Loucy (cell line): Measurements from ENCODE around the gene CLEC4C.
A peak's percentile ranks its signal among the peaks of the same experiment; 100 is the strongest.
"Not testable (repeated sequence)": the region's sequence is repeated elsewhere in the genome, so short reads cannot be mapped to it uniquely, and the experiment has no call there.

Source experiments
- H2AFZ ChIP-seq: fragments of 200-600 bp; sonication (generic); 2 replicates; pipeline ENCODE4 v1.6.0; 2016; ENCODE audit warnings: antibody characterized with exemption, mild to moderate bottlenecking, low read length, moderate library complexity
- H3F3A ChIP-seq: fragments of 200-600 bp; 2 replicates; pipeline ENCODE4 v1.6.0; 2016; ENCODE audit warnings: antibody characterized with exemption, low read depth, mild to moderate bottlenecking
- H3K27me3 ChIP-seq: fragments of 200-600 bp; sonication (generic); 2 replicates; pipeline ENCODE4 v1.6.1; 2014; ENCODE audit warnings: low read length, mild to moderate bottlenecking; ENCODE audit not compliant: insufficient read depth, poor library complexity, severe bottlenecking
- H3K36me3 ChIP-seq: fragments of 200-600 bp; sonication (generic); 2 replicates; pipeline ENCODE4 v1.6.1; 2016; ENCODE audit warnings: low read length; ENCODE audit not compliant: insufficient read depth
- H3K4me1 ChIP-seq: fragments of 200-600 bp; sonication (generic); 2 replicates; pipeline ENCODE4 v1.5.1; 2014; ENCODE audit warnings: low read length, mild to moderate bottlenecking; ENCODE audit not compliant: insufficient read depth, poor library complexity, severe bottlenecking
- H3K4me2 ChIP-seq: fragments of 200-600 bp; sonication (generic); 2 replicates; pipeline ENCODE4 v1.6.0; 2014; ENCODE audit warnings: antibody characterized with exemption, low read length, low read depth, mild to moderate bottlenecking; ENCODE audit not compliant: poor library complexity, severe bottlenecking
- H3K4me3 ChIP-seq: fragments of 200-600 bp; sonication (generic); 2 replicates; pipeline ENCODE4 v1.5.1; 2014; ENCODE audit warnings: low read length, mild to moderate bottlenecking, mixed read lengths; ENCODE audit not compliant: poor library complexity, severe bottlenecking
- H3K79me2 ChIP-seq: fragments of 200-600 bp; sonication (generic); 2 replicates; pipeline ENCODE4 v1.6.1; 2014; ENCODE audit warnings: low read length; ENCODE audit not compliant: insufficient read depth
- H3K9ac ChIP-seq: fragments of 200-600 bp; sonication (generic); 2 replicates; pipeline ENCODE4 v1.6.0; 2014; ENCODE audit warnings: mild to moderate bottlenecking, low read depth, low read length, moderate library complexity; ENCODE audit not compliant: poor library complexity, severe bottlenecking
- H3K9me2 ChIP-seq: fragments of 200-600 bp; sonication (generic); replicated peaks from 2 replicates; pipeline ENCODE4 v1.6.1; 2016; ENCODE audit warnings: low read depth, low read length, mixed read lengths
- H3K9me3 ChIP-seq: fragments of 200-600 bp; sonication (generic); 2 replicates; pipeline ENCODE4 v1.6.1; 2014; ENCODE audit warnings: mild to moderate bottlenecking, antibody characterized with exemption, low read length, low read depth; ENCODE audit not compliant: insufficient read depth
- H4K20me1 ChIP-seq: fragments of 200-600 bp; sonication (generic); 2 replicates; pipeline ENCODE4 v1.6.0; 2014; ENCODE audit warnings: antibody characterized with exemption, low read length, mild to moderate bottlenecking; ENCODE audit not compliant: insufficient read depth, poor library complexity, severe bottlenecking
- CTCF ChIP-seq: fragments of 200-600 bp; sonication (generic); conservative IDR thresholded peaks from 2 replicates; pipeline ENCODE4 v1.5.1; 2014; ENCODE audit warnings: mild to moderate bottlenecking, antibody characterized with exemption, low read length
- EZH2phosphoT487 ChIP-seq: fragments of 200-600 bp; IDR thresholded peaks from 2 replicates; pipeline ENCODE4 v1.6.1; 2018; ENCODE audit warnings: antibody characterized with exemption, mild to moderate bottlenecking, moderate library complexity, borderline replicate concordance

Gene CLEC4C

GRCh38 chr12:7787574-7788293 is 40.6 kb upstream of the CLEC4C start:
- Histone ChIP-seq H3K9ac (no peak overlapping the region), H3K9me2 (no peaks in the 10 kb centered on the region)

GRCh38 chr12:7784701-7785100 is 37.5 kb upstream of the CLEC4C start:
- no peak overlapping the region for H3K9ac ChIP-seq
- H3K79me2 ChIP-seq: no peaks in the 10 kb centered on the region
- H4K20me1 ChIP-seq: no peaks in the 10 kb centered on the region
- H3K9me2 ChIP-seq: no peaks in the 10 kb centered on the region
- TF ChIP-seq EZH2phosphoT487 (no peak), CTCF (no peak)
- no peak overlapping the region for H3K4me3 ChIP-seq
- H3K9me3 ChIP-seq: no peaks in the 10 kb centered on the region
- H3K27me3 ChIP-seq: no peaks in the 10 kb centered on the region
- no peaks in the 10 kb centered on the region for H3K36me3 ChIP-seq
- no peak overlapping the region for H3K4me2 ChIP-seq
- no peaks in the 10 kb centered on the region for H3K4me1 ChIP-seq
- H3F3A ChIP-seq: no peaks in the 10 kb centered on the region
- 0 out of 2 replicates have a peak overlapping the region, but pooled peaks have one; percentile 6 for H2AFZ ChIP-seq

More at GRCh38 chr12:7787574-7788293, 40.6 kb upstream of the CLEC4C start:
- TF ChIP-seq EZH2phosphoT487 (no peak), CTCF (no peak)
- Histone ChIP-seq H3K4me2 (no peak overlapping the region), H3F3A (no peaks in the 10 kb centered on the region), H3K4me3 (no peak overlapping the region), H3K36me3 (no peaks in the 10 kb centered on the region), H3K27me3 (no peaks in the 10 kb centered on the region), H3K79me2 (no peaks in the 10 kb centered on the region), H4K20me1 (no peaks in the 10 kb centered on the region), H2AFZ (no peak overlapping the region), H3K9me3 (no peaks in the 10 kb centered on the region), H3K4me1 (no peaks in the 10 kb centered on the region)

- H3K36me3 ChIP-seq, H3K4me1 ChIP-seq, H3K9ac ChIP-seq, H4K20me1 ChIP-seq, H3K4me3 ChIP-seq, H3F3A ChIP-seq, H3K4me2 ChIP-seq, H2AFZ ChIP-seq, H3K27me3 ChIP-seq, H3K9me3 ChIP-seq, H3K9me2 ChIP-seq, H3K79me2 ChIP-seq: not testable (repeated sequence)
Measured at GRCh38 chr12:7783433-7783832, 36.3 kb upstream of the CLEC4C start.

GRCh38 chr12:7782055-7782454 is 34.9 kb upstream of the CLEC4C start:
- no peak overlapping the region for H3K9ac ChIP-seq
- H3K9me3 ChIP-seq: no peaks in the 10 kb centered on the region
- TF ChIP-seq EZH2phosphoT487 (no peak), CTCF (no peak)
- H3F3A ChIP-seq: no peaks in the 10 kb centered on the region
- no peaks in the 10 kb centered on the region for H4K20me1 ChIP-seq
- no peaks in the 10 kb centered on the region for H3K79me2 ChIP-seq
- H2AFZ ChIP-seq: no peak overlapping the region
- no peaks in the 10 kb centered on the region for H3K27me3 ChIP-seq
- H3K36me3 ChIP-seq: no peaks in the 10 kb centered on the region
- no peak overlapping the region for H3K4me3 ChIP-seq
- no peaks in the 10 kb centered on the region for H3K9me2 ChIP-seq
- no peaks in the 10 kb centered on the region for H3K4me1 ChIP-seq
- H3K4me2 ChIP-seq: no peak overlapping the region
